Panc1 (cell line): Measurements from ENCODE around the gene FGFBP2. TPM values are rescaled to one million over a fixed set of nuclear protein-coding genes. Genes with fewer than 3 reads are reported as not detected.

Experiments
- ATAC-seq: fragments of 200-7000 bp; cut with Tn5 transposase; 2 replicates; pipeline ENCODE4 v1.9.1; 2020; ENCODE audit warnings: mild to moderate bottlenecking, moderate library complexity
- BruUV-seq: library from RNA; stranded (reverse); fragments of 400-500 nt; replicated peaks from 2 replicates; lab custom pipeline; 2021; lab: Mats Ljungman, UMichigan
- CTCF ChIA-PET: fragments of 300-600 bp; sonication (Branson Sonifier 250); formaldehyde crosslinking; loops from one replicate; lab custom pipeline; 2022; ENCODE audit warnings: antibody characterized with exemption; lab: Charles Lee
- POLR2A ChIA-PET: fragments of 300-600 bp; sonication (Branson Sonifier 250); formaldehyde crosslinking; loops from one replicate; lab custom pipeline; 2022; ENCODE audit warnings: antibody characterized with exemption; lab: Charles Lee
- DNase-seq: peaks from one replicate; pipeline ENCODE4 v3.0.0-alpha.2; 2010; ENCODE audit warnings: low read depth, low spot score
- H3K27ac ChIP-seq: 2 replicates; pipeline ENCODE4 v1.5.1; 2011; ENCODE audit warnings: mild to moderate bottlenecking, low read length, inconsistent platforms
- H3K27me3 ChIP-seq: fragments of 200-500 bp; sonication (Bioruptor generic); 2 replicates; pipeline ENCODE4 v1.6.0; 2014; ENCODE audit warnings: low read length, inconsistent platforms; ENCODE audit not compliant: control insufficient read depth, insufficient read depth
- H3K36me3 ChIP-seq: fragments of 200-500 bp; sonication (Bioruptor generic); 2 replicates; pipeline ENCODE4 v1.5.1; 2014; ENCODE audit warnings: inconsistent platforms, mild to moderate bottlenecking, low read length, moderate library complexity; ENCODE audit not compliant: control insufficient read depth, insufficient read depth
- H3K4me1 ChIP-seq: 2 replicates; pipeline ENCODE4 v1.5.1; 2011; ENCODE audit warnings: inconsistent platforms, mild to moderate bottlenecking, low read length, moderate library complexity; ENCODE audit not compliant: control insufficient read depth, insufficient read depth
- H3K4me3 ChIP-seq, 2 experiments: 2 replicates each; pipeline ENCODE4 v1.5.1; 2011 to 2012; ENCODE audit warnings: low read depth in 2 of 2, low read length in 2 of 2, mild to moderate bottlenecking in 2 of 2, inconsistent platforms in 1 of 2, moderate library complexity in 1 of 2
- H3K9me3 ChIP-seq: fragments of 200-500 bp; sonication (Bioruptor generic); 2 replicates; pipeline ENCODE4 v1.5.1; 2014; ENCODE audit warnings: low read depth, mild to moderate bottlenecking, inconsistent platforms, low read length, moderate library complexity; ENCODE audit not compliant: control insufficient read depth, insufficient read depth
- CTCF ChIP-seq: fragments of 450-650 bp; IDR thresholded peaks from 2 replicates; pipeline ENCODE4 v1.5.1; 2017; ENCODE audit warnings: mild to moderate bottlenecking
- POLR2AphosphoS5 ChIP-seq: IDR thresholded peaks from 2 replicates; pipeline ENCODE4 v1.6.1; 2012; ENCODE audit warnings: mild to moderate bottlenecking, low read depth, low read length, moderate library complexity
- REST ChIP-seq, 2 experiments: IDR thresholded peaks; 2 replicates each; pipeline ENCODE4 v1.6.1; 2011 to 2012; ENCODE audit warnings: low read depth in 2 of 2, control low read depth in 1 of 2, low read length in 1 of 2, mild to moderate bottlenecking in 1 of 2, moderate library complexity in 1 of 2; ENCODE audit not compliant: insufficient read depth in 1 of 2
- SIN3A ChIP-seq: IDR thresholded peaks from 2 replicates; pipeline ENCODE4 v1.6.1; 2012; ENCODE audit warnings: low read depth, mild to moderate bottlenecking, low read length, moderate library complexity, borderline replicate concordance; ENCODE audit not compliant: insufficient read depth
- TCF7L2 ChIP-seq: IDR thresholded peaks from 2 replicates; pipeline ENCODE4 v1.6.1; 2011; ENCODE audit warnings: mild to moderate bottlenecking, low read depth, low read length, inconsistent platforms
- in situ Hi-C: cut with HindIII; loops from 2 replicates; pipeline ENCODE4 v1.10.0; 2016; ENCODE audit warnings: low sequenced_read_pairs, low pct_unique_long_range_greater_than_20kb
- intact Hi-C: fragments of 100-400 bp; cut with micrococcal nuclease; formaldehyde crosslinking; loops from one replicate; pipeline ENCODE4 v1.10.0; 2022; ENCODE audit not compliant: unreplicated experiment
- total RNA-seq: library from RNA; stranded (reverse); gene quantifications from one replicate; pipeline ENCODE4 v1.2.1, GENCODE V29; 2021; ENCODE audit not compliant: unreplicated experiment

FGFBP2 gene
- total RNA-seq, 1 experiment from 2014 or later = 0.33 TPM

- POLR2A ChIA-PET = no interaction called here
- Histone ChIP-seq H3K4me3 (no peak overlapping the region), H3K9me3 (no peaks in the 10 kb centered on the region), H3K27me3 (no peaks in the 10 kb centered on the region), H3K36me3 (no peaks in the 10 kb centered on the region), H3K4me1 (no peaks in the 10 kb centered on the region; the same call in 1 of the 2 replicates), H3K27ac (no peak overlapping the region)
- TF ChIP-seq SIN3A (no peak), TCF7L2 (no peak), POLR2AphosphoS5 (no peak), REST (IDR thresholded peaks at IDR 0.05; ENCODE audit: insufficient read depth in 1 of 2, low read depth in 2 of 2, low read length in 1 of 2) (no peak), CTCF (no peak)
- in situ Hi-C loops (no loop called here), intact Hi-C loops (no loop called here)
- BruUV-seq = no TSS peak
- DNase-seq = no peak
- CTCF ChIA-PET = no interaction called here
- no peak for ATAC-seq
Measured at GRCh38 chr4:15914736-15915135, 48.2 kb downstream of the FGFBP2 start.

- no peak overlapping the region; the same call in 1 of the 2 replicates for H3K27ac ChIP-seq
- no peak for ATAC-seq
Measured at GRCh38 chr4:15914291-15914690, 48.7 kb downstream of the FGFBP2 start.

More at GRCh38 chr4:15914291-15914690, 48.7 kb downstream of the FGFBP2 start:
- POLR2A ChIA-PET = no interaction called here
- no peaks in the 10 kb centered on the region; the same call in 1 of the 2 replicates for H3K4me1 ChIP-seq
- no peaks in the 10 kb centered on the region for H3K36me3 ChIP-seq
- BruUV-seq = no TSS peak
- CTCF ChIA-PET = no interaction called here
- no peak for DNase-seq
- in situ Hi-C loops = no loop called here
- H3K27me3 ChIP-seq = no peaks in the 10 kb centered on the region
- H3K4me3 ChIP-seq = no peak overlapping the region
- intact Hi-C loops = no loop called here
- no peaks in the 10 kb centered on the region for H3K9me3 ChIP-seq
- no peak for TF ChIP-seq SIN3A
- no peak for TF ChIP-seq REST (IDR thresholded peaks at IDR 0.05; ENCODE audit: insufficient read depth in 1 of 2, low read depth in 2 of 2, low read length in 1 of 2)
- no peak for TF ChIP-seq POLR2AphosphoS5
